AG04449 (cell line): Measurements from ENCODE around the gene ASCL4.

ENCODE experiments used
- CTCF ChIA-PET: fragments of 350-600 bp; formaldehyde crosslinking; extraction: SDS; loops from one replicate; lab custom pipeline; 2021; ENCODE audit warnings: antibody characterized with exemption; lab: Yijun Ruan, JAX
- POLR2A ChIA-PET: fragments of 400-600, 350-600 bp; formaldehyde crosslinking; extraction: SDS; loops from one replicate; lab custom pipeline; 2020; ENCODE audit warnings: antibody characterized with exemption, inconsistent platforms; lab: Yijun Ruan, JAX
- DNase-seq: peaks from one replicate; pipeline ENCODE4 v3.0.0-alpha.2; 2010; ENCODE audit warnings: low read depth, low spot score
- H3K4me3 ChIP-seq: 2 replicates; pipeline ENCODE4 v1.5.1; 2011; ENCODE audit warnings: low read depth, mild to moderate bottlenecking, control low read depth, low read length
- CTCF ChIP-seq: IDR thresholded peaks from one replicate; pipeline ENCODE4 v1.5.1; 2011; ENCODE audit warnings: mild to moderate bottlenecking, moderate library complexity, low read length, control low read depth, inconsistent platforms; ENCODE audit not compliant: insufficient read depth; ENCODE audit errors: missing control alignments

The ASCL4 gene

GRCh38 chr12:107775093-107775721, 703 bp downstream of the ASCL4 start:
- no peak for DNase-seq
- ChIA-PET POLR2A (no interaction called here), CTCF (no interaction called here)
- no peak for TF ChIP-seq CTCF
- no peak overlapping the region for H3K4me3 ChIP-seq

DNA sequence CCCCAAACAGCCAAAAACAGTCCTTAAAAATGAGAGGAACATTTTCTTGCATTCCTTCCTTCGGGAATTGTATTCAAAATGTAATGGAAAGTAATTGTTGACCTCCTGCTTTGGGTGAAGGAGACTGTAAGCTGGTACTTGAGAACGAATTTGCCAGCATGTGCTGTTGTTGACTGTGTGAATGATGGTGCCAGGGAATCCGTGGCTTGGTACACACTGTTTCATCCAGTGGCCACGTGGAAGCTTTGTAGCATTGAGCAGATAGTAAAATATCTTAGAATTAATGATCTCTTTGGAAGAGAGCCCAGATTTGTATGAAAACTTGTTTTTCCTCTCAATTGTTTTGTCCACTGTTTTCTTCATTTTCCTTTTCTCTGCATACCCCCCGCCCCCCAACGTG, 1.7 kb downstream of the ASCL4 start:
- no peak for TF ChIP-seq CTCF
- ChIA-PET CTCF (no interaction called here), POLR2A (no interaction called here)
- DNase-seq, result no peak
- H3K4me3 ChIP-seq, result no peak overlapping the region

GRCh38 chr12:107778383-107779025, 4.0 kb downstream of the ASCL4 start:
- no peak overlapping the region for H3K4me3 ChIP-seq
- ChIA-PET CTCF (no interaction called here), POLR2A (no interaction called here)
- no peak for TF ChIP-seq CTCF
- DNase-seq, result no peak

GRCh38 chr12:107779077-107779831, 4.8 kb downstream of the ASCL4 start:
- TF ChIP-seq CTCF, result no peak
- H3K4me3 ChIP-seq, result no peak overlapping the region
- DNase-seq, result no peak
- ChIA-PET CTCF (no interaction called here), POLR2A (no interaction called here)

GRCh38 chr12:107780298-107780697, 5.8 kb downstream of the ASCL4 start:
- no peak for DNase-seq
- CTCF ChIA-PET, result no interaction called here
- TF ChIP-seq CTCF, result no peak
- POLR2A ChIA-PET, result no interaction called here
- no peak overlapping the region for H3K4me3 ChIP-seq

- DNase-seq, result no peak
- POLR2A ChIA-PET, result no interaction called here
- CTCF ChIA-PET, result no interaction called here
- H3K4me3 ChIP-seq, result no peak overlapping the region
- no peak for TF ChIP-seq CTCF
Measured at GRCh38 chr12:107782067-107782466, 7.6 kb downstream of the ASCL4 start.
